Neuronal stem cell (in vitro differentiated cells): ENCODE results near the gene PLCXD3.

Experiments
- DNase-seq: peaks from one replicate; pipeline ENCODE4 v3.0.0-alpha.2; 2013; ENCODE audit warnings: low spot score
- H2AFZ ChIP-seq: one replicate; pipeline ENCODE4 v1.6.1; 2013; ENCODE audit warnings: mild to moderate bottlenecking, low read length, inconsistent platforms
- H2AK5ac ChIP-seq: 2 replicates; pipeline ENCODE4 v1.6.1; 2013; ENCODE audit warnings: low read depth, mild to moderate bottlenecking, inconsistent platforms, low read length, moderate library complexity, mixed read lengths
- H2BK120ac ChIP-seq: 2 replicates; pipeline ENCODE4 v1.6.1; 2013; ENCODE audit warnings: low read depth, mild to moderate bottlenecking, inconsistent platforms, low read length, moderate library complexity, mixed read lengths
- H2BK12ac ChIP-seq: one replicate; pipeline ENCODE4 v1.6.1; 2013; ENCODE audit warnings: low read length, inconsistent platforms
- H2BK15ac ChIP-seq: 2 replicates; pipeline ENCODE4 v1.6.1; 2013; ENCODE audit warnings: mild to moderate bottlenecking, low read length, inconsistent platforms, mixed read lengths
- H2BK5ac ChIP-seq: one replicate; pipeline ENCODE4 v1.6.1; 2013; ENCODE audit warnings: inconsistent platforms, mild to moderate bottlenecking, low read length, moderate library complexity
- H3K14ac ChIP-seq: one replicate; pipeline ENCODE4 v1.6.1; 2013; ENCODE audit warnings: low read length, inconsistent platforms
- H3K18ac ChIP-seq: 2 replicates; pipeline ENCODE4 v1.6.1; 2013; ENCODE audit warnings: low read length, inconsistent platforms
- H3K23ac ChIP-seq: 2 replicates; pipeline ENCODE4 v1.6.1; 2013; ENCODE audit warnings: low read depth, mild to moderate bottlenecking, mixed read lengths, low read length, inconsistent platforms; ENCODE audit not compliant: poor library complexity
- H3K27ac ChIP-seq: replicated peaks from 3 replicates; pipeline ENCODE4 v1.5.1; 2013; ENCODE audit warnings: low read length, inconsistent platforms
- H3K27me3 ChIP-seq, 3 experiments: 2 replicates each; pipeline ENCODE4 v1.6.1; 2013; ENCODE audit warnings: low read length in 3 of 3, mild to moderate bottlenecking in 2 of 3, inconsistent platforms in 1 of 3, low read depth in 1 of 3, mixed read lengths in 1 of 3, moderate library complexity in 1 of 3; ENCODE audit not compliant: control insufficient read depth in 3 of 3, insufficient read depth in 3 of 3
- H3K36me3 ChIP-seq, 2 donors: replicated peaks in 1 of 2; 2 replicates each; pipeline ENCODE4 v1.6.1; 2013; ENCODE audit warnings: low read length in 2 of 2; ENCODE audit not compliant: control insufficient read depth in 2 of 2, insufficient read depth in 2 of 2
- H3K4ac ChIP-seq: 2 replicates; pipeline ENCODE4 v1.6.1; 2013; ENCODE audit warnings: inconsistent platforms, mild to moderate bottlenecking, low read length, moderate library complexity
- H3K4me1 ChIP-seq, 2 donors: 1 replicate in 1 of 2; 2 replicates in 1 of 2; pipeline ENCODE4 v1.6.1; 2013; ENCODE audit warnings: low read length in 2 of 2, low read depth in 1 of 2; ENCODE audit not compliant: control insufficient read depth in 2 of 2, insufficient read depth in 1 of 2
- H3K4me2 ChIP-seq: one replicate; pipeline ENCODE4 v1.6.1; 2013; ENCODE audit warnings: mild to moderate bottlenecking, low read length, inconsistent platforms; ENCODE audit not compliant: insufficient read depth, poor library complexity, severe bottlenecking
- H3K4me3 ChIP-seq, 2 donors: 2 replicates each; pipeline ENCODE4 v1.5.1; 2013; ENCODE audit warnings: low read length in 2 of 2, mild to moderate bottlenecking in 2 of 2, inconsistent platforms in 1 of 2, moderate library complexity in 1 of 2
- H3K79me1 ChIP-seq: one replicate; pipeline ENCODE4 v1.6.1; 2013; ENCODE audit warnings: low read depth, mild to moderate bottlenecking, inconsistent platforms, low read length, moderate library complexity
- H3K9ac ChIP-seq: one replicate; pipeline ENCODE4 v1.6.1; 2013; ENCODE audit warnings: mild to moderate bottlenecking, low read depth, low read length, inconsistent platforms; ENCODE audit not compliant: poor library complexity
- H3K9me3 ChIP-seq, 2 donors: replicated peaks in 1 of 2; 2 replicates each; pipeline versions ENCODE3 to v1.6.1; 2013; ENCODE audit warnings: low read length in 2 of 2, mild to moderate bottlenecking in 2 of 2, inconsistent platforms in 1 of 2, low read depth in 1 of 2, mixed read lengths in 1 of 2, moderate library complexity in 1 of 2; ENCODE audit not compliant: control insufficient read depth in 2 of 2, insufficient read depth in 1 of 2
- H4K8ac ChIP-seq: one replicate; pipeline ENCODE4 v1.6.1; 2013; ENCODE audit warnings: low read depth, mild to moderate bottlenecking, inconsistent platforms, low read length, moderate library complexity
- H4K91ac ChIP-seq: one replicate; pipeline ENCODE4 v1.6.1; 2013; ENCODE audit warnings: low read length, low read depth, mild to moderate bottlenecking, inconsistent platforms; ENCODE audit not compliant: poor library complexity
- WGBS, 2 donors: extraction: QIAGEN DNeasy Blood & Tissue Kit; methylation state at CpG; one replicate each; pipeline ENCODE4 v1.1.7; 2013; ENCODE audit warnings: missing lambda C conversion rate in 2 of 2, mixed read lengths in 1 of 2; ENCODE audit not compliant: insufficient read length in 2 of 2, insufficient replicate concordance in 1 of 2; ENCODE audit errors: extremely low coverage in 2 of 2; 5-methylcytosine and 5-hydroxymethylcytosine counted together

Gene PLCXD3

DNA sequence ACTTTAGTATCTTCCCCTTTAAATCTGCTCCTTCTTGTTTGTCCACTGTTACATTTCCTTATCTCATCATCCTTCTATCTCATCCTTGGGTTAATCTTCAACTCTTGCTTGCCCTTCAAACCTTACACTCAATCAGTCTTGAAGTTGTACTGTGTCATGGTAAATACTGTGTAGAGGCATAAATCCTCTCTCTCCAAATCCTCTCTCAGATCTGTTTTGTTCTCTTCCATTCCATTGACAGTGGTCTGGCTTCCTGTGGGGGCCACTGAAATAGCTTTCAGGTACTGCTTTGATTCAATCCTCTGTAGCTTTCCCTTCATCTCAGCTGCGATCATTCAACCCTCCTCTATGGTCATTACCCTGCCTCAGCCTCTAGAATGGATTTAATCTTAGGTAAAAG lies 104.0 kb downstream of the PLCXD3 start:
- DNase-seq: no peak
- WGBS, 2 donors: no CpG with 5 or more reads among the region's 1 CpG
- Histone ChIP-seq H2BK12ac (no peak overlapping the region), H4K8ac (no peak overlapping the region), H3K79me1 (no peaks in the 10 kb centered on the region), H2AK5ac (no peak overlapping the region), H2BK5ac (no peak overlapping the region), H3K27ac (no peak overlapping the region), H3K4me2 (no peak overlapping the region), H4K91ac (no peak overlapping the region), H3K4me1 (no peaks in the 10 kb centered on the region), H3K4me3 (no peak overlapping the region), H3K27me3 (no peaks in the 10 kb centered on the region), H3K36me3 (no peaks in the 10 kb centered on the region), H3K14ac (no peak overlapping the region), H3K9me3 (no peaks in the 10 kb centered on the region), H2BK15ac (no peak overlapping the region), H2BK120ac (no peak overlapping the region), H3K4ac (no peak overlapping the region), H3K23ac (no peak overlapping the region), H3K9ac (no peak overlapping the region), H2AFZ (no peak overlapping the region), H3K18ac (no peak overlapping the region)

DNA sequence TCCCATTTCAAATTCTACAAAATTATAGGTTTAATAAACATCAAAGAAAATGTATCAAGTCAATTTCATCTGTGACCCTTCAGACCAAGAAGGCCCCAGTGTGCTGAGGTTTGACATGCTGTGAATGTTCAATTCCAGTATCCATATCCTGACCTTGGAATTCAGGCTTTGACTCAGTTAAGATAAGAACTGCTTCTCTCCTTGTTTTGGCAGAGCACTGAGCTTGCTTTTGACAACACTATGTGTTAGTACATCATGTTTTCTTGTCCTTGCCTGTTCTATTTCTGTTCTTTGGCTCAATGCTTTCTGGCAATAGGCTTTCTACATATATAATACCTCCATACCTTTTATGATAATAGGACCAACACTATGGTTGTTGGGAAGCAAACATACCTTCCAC lies 105.6 kb downstream of the PLCXD3 start:
- Histone ChIP-seq H4K91ac (no peak overlapping the region), H3K9me3 (no peaks in the 10 kb centered on the region), H2BK120ac (no peak overlapping the region), H3K27me3 (no peaks in the 10 kb centered on the region), H3K4ac (no peak overlapping the region), H3K4me3 (no peak overlapping the region), H3K23ac (no peak overlapping the region), H3K18ac (no peak overlapping the region), H3K4me2 (no peak overlapping the region), H2AFZ (no peak overlapping the region), H3K4me1 (no peaks in the 10 kb centered on the region), H3K79me1 (no peaks in the 10 kb centered on the region), H2BK12ac (no peak overlapping the region), H3K36me3 (no peaks in the 10 kb centered on the region), H2BK15ac (no peak overlapping the region), H3K14ac (no peak overlapping the region), H4K8ac (no peak overlapping the region), H2AK5ac (no peak overlapping the region), H3K27ac (no peak overlapping the region), H2BK5ac (no peak overlapping the region), H3K9ac (no peak overlapping the region)
- DNase-seq: no peak

DNA sequence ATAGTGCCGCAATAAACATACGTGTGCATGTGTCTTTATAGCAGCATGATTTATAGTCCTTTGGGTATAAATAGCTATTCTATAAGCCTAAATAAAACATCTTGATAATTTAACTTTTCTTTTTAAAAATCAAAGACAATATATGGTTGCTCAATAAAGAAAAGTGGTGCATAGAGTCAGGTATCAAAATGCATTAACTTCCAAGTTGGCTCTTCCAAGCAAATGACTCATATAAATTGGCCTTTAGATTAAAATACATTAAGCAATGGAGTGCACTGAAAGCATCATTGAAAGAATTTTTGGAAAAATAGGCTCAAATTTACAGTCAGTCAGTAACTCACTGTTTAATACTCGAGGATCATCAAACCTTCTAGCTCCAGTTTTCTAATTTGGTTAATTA lies 106.6 kb downstream of the PLCXD3 start:
- Histone ChIP-seq H3K18ac (no peak overlapping the region), H2BK12ac (no peak overlapping the region), H3K14ac (no peak overlapping the region), H3K4me2 (no peak overlapping the region), H3K27ac (no peak overlapping the region), H2BK5ac (no peak overlapping the region), H3K9me3 (no peaks in the 10 kb centered on the region), H3K4ac (no peak overlapping the region), H3K4me3 (no peak overlapping the region), H3K9ac (no peak overlapping the region), H2BK120ac (no peak overlapping the region), H2BK15ac (no peak overlapping the region), H3K4me1 (no peaks in the 10 kb centered on the region), H4K91ac (no peak overlapping the region), H3K27me3 (no peaks in the 10 kb centered on the region), H2AK5ac (no peak overlapping the region), H3K79me1 (no peaks in the 10 kb centered on the region), H2AFZ (no peak overlapping the region), H4K8ac (no peak overlapping the region), H3K36me3 (no peaks in the 10 kb centered on the region), H3K23ac (no peak overlapping the region)
- no peak for DNase-seq
- no CpG with 5 or more reads among the region's 3 CpGs for WGBS, 2 donors

DNA sequence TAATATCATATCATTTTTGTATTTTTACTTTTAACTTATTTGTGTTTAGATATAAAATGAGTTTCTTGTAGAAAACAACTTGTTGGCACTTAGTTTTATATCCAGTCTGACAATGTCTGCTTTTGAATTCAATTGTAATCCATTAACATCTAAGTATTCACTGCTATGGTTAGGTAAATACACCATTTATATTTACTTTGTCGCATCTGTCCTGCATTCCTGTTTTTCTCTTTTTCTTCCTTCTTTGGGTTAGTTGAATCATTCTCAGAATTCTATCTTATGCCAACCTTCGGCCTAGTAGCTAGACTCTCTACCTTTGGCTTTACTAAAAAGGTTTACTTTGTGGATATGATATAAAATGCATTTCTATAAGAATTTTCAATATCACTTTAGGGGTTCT lies 107.6 kb downstream of the PLCXD3 start:
- Histone ChIP-seq H3K18ac (no peak overlapping the region), H2BK15ac (no peak overlapping the region), H2BK5ac (no peak overlapping the region), H2AK5ac (no peak overlapping the region), H3K4me3 (no peak overlapping the region), H2BK12ac (no peak overlapping the region), H3K9ac (no peak overlapping the region), H2BK120ac (no peak overlapping the region), H3K79me1 (no peaks in the 10 kb centered on the region), H3K23ac (no peak overlapping the region), H3K9me3 (no peaks in the 10 kb centered on the region), H3K36me3 (no peaks in the 10 kb centered on the region), H3K27me3 (no peaks in the 10 kb centered on the region), H3K27ac (no peak overlapping the region), H4K91ac (no peak overlapping the region), H3K4me1 (no peaks in the 10 kb centered on the region), H2AFZ (no peak overlapping the region), H3K4me2 (no peak overlapping the region), H4K8ac (no peak overlapping the region), H3K4ac (no peak overlapping the region), H3K14ac (no peak overlapping the region)
- DNase-seq: no peak
- no CpG with 5 or more reads among the region's 2 CpGs for WGBS, 2 donors
